CMK (cell line): Measurements from ENCODE around the gene GPD1L.
"Not testable (repeated sequence)": the region's sequence is repeated elsewhere in the genome, so short reads cannot be mapped to it uniquely, and the experiment has no call there.

Experiments
- DNase-seq: peaks from one replicate; pipeline ENCODE4 v3.0.0-alpha.2; 2010; ENCODE audit warnings: low read depth

GPD1L gene

DNA sequence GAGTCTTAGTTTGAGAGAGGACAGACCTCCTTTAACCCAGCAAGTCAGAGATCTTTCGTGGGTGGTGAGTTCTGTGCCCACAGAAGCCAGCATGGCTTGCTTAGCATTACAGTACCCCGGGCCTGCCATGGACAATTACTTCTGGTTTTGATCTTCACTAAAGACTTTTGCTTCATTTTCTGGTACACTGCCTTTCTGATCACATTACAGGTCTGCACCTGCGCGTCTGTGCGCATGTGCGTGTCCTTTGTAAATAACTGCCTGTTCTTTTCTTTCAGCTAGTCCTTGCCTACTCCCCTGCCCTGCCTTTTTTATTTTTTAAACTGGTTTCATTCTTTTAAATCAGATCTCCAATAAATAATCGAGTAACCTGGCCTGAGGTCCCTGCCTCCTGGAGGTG, 74.9 kb downstream of the GPD1L start:
- DNase-seq: no peak

DNA sequence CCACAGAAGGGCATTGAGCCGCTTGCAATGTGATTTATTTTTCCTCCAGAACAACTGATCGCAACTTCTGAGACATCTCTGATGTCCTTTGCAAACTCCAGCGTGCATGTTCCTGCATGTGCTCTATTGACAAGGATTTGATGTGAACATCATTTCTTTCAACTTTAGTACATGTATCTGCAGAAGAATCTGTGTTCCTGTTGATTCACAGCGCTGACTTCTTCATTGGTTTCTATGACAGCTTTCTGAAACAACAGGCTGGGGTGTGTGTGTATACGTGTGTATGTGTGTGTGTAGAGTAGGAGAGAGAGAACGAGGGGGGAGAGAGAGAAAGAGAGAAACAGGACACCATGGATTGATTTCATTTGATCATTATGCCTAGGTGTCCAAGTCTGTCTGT, 75.4 kb downstream of the GPD1L start:
- no peak for DNase-seq

DNA sequence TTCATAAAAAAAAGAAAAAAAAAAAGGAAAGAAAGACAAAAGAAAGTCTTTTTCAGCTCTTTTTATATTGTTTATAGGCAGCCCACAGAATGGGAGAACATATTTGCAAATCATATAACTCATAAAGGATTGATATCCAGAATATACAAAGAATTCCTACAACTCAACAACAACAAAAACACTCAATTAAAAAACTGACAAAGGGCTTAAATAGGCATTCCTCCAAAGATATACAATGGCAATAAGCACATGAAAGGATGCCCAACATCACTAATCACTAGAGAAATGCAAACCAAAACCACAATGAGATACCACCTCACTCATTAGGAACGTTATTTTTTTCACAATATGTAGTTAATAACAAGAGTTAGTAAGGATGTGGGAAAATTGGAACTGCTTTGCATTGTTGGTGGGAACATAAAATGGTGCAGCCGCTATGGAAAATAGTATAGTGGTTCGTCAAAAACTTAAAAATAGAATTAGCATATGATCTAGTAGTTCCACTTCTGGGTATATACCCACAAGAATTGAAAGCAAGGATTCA, 77.8 kb downstream of the GPD1L start:
- no peak for DNase-seq

DNA sequence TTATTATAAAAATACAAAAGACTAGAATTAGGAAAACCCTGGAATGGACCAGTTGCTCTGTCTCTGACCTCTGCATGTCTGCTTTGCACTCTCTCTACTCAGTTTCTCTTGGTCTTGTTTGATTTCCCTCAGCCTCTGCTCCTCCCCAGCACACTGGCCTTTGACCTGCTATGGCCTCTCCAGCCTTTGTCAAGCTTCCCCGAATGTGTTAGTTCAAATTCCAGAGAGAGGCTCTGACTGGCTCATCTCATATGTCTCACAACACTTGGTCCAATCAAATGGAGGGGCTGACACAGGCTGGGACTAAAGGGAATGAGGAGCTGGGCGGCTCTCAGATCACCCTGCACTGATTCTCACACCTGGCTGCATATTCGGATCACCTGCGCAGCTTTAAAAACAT, 79.7 kb downstream of the GPD1L start:
- DNase-seq: no peak

DNA sequence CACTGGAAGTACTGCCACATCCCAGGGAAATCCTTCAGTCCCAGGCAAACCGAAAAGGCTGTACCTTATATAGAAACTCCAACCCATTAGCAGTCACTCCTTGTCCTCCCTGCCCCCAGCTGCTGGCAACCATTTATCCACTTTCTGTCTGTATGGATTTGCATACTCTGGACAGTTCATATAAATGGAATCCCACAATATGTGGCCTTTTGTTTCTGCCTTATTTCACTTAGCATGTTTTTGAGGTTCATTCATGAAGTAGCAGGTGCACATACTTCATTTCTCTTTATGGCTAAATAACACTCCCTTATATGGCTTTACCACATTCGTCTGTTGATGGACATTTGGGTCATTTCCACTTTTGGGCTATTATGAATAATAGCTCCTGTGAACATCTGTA, 80.5 kb downstream of the GPD1L start:
- no peak for DNase-seq

DNA sequence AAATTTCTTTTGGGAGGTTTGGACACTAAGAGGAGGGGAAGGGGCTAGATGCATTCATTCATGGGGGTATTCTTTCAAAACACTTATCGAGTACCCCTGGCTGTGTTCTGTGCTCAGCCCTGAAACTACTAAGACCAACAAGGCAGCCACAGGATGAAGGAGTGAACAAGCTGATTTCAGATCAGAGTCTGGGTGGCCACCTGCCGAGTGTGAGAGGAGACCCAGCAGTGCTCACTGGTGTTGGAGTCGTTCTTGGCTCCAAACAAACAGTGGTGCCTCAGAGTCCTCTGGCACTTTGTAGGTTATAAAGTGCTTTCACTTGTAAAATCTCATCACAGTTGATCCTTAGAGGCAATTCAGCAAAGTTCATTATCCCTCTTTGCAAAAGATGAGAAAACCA, 83.3 kb downstream of the GPD1L start:
- DNase-seq: no peak

DNA sequence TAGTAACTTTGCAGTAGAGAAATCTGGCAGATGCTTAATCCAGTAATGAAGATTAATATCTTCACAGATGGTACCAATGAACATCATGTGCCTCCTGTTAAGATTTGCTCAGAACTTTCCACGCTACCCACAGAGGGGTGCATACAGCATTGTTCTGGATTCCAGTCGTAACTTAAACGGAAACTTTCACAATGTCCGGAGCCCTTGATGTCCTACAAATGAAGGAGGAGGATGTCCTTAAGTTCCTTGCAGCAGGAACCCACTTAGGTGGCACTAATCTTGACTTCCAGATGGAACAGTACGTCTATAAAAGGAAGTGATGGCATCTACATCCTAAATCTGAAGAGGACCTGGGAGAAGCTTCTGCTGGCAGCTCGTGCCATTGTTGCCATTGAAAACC, 84.1 kb downstream of the GPD1L start:
- DNase-seq: not testable (repeated sequence)

DNA sequence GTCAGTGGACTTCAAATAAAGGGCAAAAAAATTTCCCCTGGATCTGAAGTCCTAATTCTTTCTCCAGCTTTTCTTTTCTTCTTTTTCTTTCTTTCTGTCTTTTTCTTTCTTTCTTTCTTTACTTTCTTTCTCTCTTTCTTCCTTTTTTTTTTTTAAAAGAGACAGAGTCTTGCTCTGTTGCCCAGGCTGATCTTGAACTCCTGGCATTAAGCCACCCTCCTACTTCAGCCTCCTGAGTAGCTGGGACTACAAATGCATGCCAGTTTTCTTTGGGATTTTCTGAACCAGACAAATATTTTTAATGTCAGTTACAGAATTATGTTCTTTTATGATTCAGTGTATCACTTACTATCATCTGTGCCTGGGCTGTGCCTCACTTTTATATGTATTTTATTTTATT, 86.7 kb downstream of the GPD1L start:
- no peak for DNase-seq

DNA sequence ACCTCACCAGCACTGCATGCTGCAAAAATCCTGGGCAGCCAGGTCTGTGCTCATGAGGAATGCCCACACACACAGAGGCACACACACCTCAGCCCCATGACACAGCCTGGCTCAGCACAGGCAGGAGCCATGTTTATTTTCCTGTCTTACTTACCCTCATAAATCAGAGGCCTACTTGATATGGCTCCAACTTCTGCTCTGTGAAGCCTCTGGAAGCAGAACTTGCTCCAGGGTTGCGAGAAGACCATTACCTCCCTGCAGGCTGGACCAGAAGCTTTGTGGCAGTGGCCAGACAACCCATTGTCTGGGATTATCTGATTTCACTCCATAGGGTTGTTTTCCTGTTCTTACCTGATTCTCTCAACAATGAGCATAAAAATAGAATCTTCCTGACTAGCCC, 88.2 kb downstream of the GPD1L start:
- no peak for DNase-seq

DNA sequence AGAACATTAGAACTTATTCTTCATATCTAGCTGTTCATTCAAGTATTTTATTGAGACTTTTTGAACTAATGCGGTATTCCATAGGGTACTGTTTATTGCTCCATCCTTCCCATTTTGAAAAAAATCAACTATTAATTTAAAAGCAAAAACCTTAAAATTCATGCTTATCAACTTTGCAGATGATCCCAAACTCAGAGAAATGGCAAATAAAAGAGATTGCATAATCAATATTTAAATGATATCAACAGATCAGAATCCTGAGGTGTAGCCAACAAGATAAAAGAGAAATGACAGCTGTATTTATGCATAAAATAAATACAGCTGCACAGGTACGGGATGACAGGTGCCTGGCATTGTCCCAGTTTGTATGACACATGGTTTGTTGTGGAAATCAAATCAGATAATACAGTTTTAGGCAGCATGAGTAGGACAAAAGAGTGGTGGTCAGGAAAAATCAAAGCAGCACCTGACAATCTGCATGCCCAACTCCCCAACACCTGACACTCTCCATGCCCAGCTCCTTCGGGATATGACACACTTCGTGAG, 89.6 kb downstream of the GPD1L start:
- no peak for DNase-seq

DNA sequence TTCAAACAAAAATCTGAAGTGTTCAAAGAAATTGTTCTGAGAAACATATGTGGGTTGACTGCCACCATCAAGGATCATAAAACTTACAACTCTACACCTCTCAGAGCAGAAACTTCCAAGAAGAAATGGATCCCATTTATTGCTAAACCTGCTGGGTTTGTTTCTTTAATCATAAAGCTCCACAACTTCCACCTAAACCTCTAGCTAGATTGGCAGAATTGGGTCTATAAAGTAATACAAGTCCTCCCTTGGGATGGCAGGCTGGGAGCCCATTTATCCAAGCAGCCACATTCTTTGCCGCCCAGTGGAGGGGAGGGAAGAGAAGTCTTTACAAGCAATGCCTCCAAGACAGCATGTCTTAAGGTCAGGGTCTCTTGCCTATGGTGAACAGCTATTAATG, 91.6 kb downstream of the GPD1L start:
- DNase-seq: no peak

DNA sequence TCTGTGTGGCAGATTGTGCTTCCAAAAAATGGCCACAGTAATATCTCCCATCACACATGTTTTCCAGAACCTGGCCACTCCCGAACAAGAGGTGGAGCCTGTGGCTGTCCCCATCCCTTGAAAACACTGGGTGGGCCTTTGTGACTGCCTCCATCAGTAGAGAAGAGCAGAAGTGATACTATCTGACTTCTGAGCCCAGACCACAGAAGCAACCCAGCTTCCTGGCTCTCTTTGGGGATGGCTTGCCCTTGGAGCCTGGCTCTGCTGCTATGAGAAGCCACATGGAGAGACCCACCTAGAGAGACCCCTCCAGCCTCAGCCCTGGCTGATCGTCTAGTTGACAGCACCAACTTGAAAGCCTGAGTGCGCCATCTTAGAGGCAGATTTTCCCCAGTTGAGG, 92.3 kb downstream of the GPD1L start:
- DNase-seq: no peak

DNA sequence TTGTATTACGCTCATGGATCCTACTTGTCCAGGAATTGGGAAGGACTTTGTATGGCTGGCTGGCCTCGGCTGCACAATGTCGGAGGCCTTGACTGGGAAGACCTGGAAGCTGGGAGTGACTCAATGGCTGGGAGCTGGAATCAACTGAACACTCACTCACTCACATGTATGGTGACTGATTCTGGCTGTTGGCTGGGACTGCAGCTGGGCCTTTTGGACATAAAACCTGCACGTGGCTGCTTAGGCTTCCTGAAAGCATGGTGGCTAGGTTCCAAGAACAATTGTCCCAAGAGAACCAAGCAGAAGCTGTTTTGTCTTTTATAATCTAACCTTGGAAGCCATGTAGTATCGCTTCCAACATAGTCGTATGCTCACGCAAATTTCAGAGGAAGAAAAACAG, 94.1 kb downstream of the GPD1L start:
- no peak for DNase-seq

DNA sequence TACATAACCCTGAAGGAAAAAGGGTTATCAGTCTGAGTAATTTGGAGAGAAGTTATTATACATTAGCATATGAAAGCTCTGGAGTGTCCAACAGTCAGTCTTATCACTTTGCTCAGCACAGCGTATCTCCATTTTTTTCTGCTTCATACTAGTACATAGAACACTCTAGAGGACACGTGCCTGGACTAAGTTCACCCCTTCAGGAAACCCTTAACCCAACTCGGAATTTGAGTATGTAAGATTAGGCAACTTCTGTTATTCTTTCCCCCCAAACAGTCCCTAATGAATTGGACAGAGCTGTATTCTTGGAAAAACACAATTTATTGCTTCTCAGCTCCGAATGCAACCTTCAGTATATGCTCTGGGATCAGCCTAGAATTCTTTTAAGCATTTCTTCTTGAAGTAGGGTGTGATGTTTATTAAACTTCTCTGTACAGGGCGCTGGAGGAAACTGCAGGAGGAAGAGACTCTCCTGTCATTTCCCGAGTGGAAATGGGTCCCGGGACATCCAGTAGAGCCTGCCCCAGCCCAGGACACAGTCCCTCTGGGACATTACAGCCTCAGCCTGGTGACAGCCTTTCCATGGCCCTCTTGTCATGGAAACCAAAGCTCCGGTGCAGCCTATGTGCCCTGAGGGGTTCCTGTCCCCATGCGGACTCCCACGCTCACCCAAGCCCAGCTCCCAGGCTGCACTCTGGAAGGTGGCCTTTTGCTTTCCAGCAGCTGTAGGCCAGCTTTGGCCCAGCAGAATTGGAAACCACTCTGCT, 94.8 kb downstream of the GPD1L start:
- no peak for DNase-seq

DNA sequence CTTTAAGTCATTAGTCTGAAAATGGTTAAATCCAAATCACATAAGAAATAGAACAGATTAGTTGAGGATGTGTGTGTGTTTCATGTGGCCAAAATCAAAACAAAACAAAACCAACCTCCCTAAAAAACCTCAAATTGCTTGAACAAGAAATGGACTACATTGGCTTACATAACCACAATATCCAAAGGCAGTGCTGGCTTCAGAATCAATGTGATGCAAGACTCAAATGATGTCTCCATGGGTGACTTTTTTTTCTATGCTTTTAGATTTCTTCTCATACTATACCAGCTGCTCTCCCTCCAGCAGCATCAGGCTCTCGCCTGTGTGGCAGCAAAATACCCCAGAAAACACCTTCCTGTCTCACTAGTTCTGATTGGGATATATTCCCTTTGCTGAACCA, 96.1 kb downstream of the GPD1L start:
- DNase-seq: no peak

DNA sequence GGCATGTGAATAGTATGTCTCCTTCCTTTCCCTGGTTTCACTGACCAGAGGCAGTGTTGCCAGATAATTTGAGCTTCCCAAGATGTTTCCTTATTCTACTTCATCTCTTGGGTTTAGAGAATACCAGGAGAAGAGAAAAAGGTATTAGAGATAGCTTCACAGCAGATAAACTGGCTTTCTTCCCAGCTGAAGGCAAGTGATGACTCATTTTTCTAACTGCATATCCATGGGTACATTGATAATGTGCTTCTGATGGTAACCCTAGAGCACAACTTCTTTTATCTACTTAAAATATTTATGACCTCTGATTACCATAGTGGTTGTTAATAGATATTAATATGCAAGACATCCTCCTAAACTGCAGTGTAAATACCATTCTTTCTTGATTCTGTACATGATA, 97.4 kb downstream of the GPD1L start:
- no peak for DNase-seq

DNA sequence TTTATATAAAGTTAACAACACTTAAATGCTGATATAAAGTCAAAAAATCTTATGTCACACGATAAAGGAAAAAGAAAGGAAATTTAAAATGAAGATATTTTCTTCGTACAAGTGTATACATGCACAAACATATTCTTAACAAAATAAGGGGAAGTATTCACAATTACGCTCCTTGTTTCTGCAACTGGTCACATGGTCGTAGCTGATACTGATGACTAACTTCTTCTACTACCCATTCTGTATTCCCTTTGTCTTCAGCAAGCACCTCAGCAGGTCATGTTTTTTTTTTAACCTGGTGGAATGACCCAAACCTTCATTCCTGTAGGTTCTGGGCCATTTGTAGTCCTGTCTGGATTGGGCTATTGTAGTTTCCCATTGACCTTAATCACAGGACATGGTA, 102.0 kb downstream of the GPD1L start:
- no peak for DNase-seq

DNA sequence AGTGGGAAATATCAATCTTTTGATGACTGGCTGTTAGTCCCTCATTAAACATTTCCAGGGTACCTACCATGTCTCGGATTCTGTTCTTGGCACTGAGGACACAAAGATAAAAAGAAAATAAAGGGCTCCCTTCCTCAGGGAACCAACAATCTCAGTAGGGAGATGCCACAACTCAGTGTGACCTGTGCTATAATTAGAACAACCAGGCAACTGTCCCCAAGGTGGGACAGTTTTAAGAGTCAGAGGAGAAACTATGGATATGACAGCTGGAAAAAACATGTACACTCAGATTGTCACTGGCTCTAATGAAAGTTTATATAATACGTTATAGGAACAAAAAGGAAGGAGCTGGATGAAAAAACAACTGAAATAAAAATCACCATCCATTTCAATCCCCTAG, 108.8 kb downstream of the GPD1L start:
- DNase-seq: no peak

DNA sequence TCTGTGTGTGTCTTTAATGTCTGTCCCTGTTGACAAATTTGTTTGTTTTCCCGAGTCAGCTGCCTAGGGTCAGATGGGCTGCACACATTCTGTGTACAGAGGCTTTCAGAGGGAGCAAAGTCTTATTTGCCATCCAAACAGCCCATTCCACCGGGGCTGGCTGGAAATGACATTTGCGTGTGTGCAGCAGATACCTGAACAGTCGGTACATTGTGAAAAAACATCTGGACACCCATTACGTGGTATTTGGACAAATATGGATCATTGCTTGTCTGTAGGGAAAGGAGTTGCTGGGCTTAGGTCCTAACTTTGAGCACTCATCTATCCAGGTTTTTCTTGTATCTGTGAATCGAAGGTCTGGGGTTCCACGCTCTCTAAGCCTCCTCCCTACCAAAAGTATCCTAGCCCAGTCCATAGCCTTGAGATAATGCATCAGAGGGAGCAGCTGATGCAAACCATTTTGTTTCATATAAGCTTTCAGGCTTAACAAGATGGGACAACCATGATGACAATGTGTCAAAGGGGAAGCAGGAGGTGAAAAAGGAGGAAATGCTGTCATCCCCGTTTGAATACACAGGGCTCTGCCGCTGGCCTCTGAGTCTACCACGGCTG, 109.9 kb downstream of the GPD1L start:
- no peak for DNase-seq

DNA sequence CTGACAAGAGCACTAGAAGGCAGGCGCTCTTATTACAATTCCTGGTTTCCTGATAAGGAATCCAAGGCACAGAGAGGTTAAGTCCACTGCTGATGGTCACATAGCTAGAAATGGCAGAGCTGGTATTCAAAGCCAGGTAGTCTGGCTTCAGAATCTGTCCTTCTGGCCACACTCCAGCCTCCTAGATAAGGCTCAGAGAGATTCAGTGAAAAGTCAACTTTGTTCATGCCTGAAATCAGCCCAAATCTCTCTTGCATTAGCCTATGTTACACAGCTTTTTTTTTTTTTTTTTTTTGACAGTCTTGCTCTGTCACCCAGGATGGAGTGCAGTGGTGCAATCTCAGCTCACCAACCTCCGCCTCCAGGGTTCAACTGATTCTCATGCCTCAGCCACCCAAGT, 110.9 kb downstream of the GPD1L start:
- no peak for DNase-seq
